A673 (cell line): ENCODE data around the gene PPTC7. TPM values are rescaled to one million over a fixed set of nuclear protein-coding genes. Genes with fewer than 3 reads are reported as not detected.

Experiments used
- BruUV-seq: library from RNA; stranded (reverse); fragments of 400-500 nt; replicated peaks from 2 replicates; lab custom pipeline; 2021; lab: Mats Ljungman, UMichigan
- CTCF ChIA-PET: fragments of 300-600 bp; sonication (Branson Sonifier 250); formaldehyde crosslinking; loops from one replicate; lab custom pipeline; 2022; ENCODE audit warnings: antibody characterized with exemption; lab: Charles Lee
- POLR2A ChIA-PET: fragments of 300-600 bp; sonication (Branson Sonifier 250); formaldehyde crosslinking; loops from one replicate; lab custom pipeline; 2022; ENCODE audit warnings: antibody characterized with exemption; ENCODE audit not compliant: low non-redundant PET; lab: Charles Lee
- DNase-seq: peaks from one replicate; pipeline ENCODE4 v3.0.0-alpha.2; 2015; ENCODE audit warnings: low spot score
- H3K27ac ChIP-seq: fragments of 200-600 bp; sonication (generic); 2 replicates; pipeline ENCODE4 v1.5.1; 2016; ENCODE audit warnings: mixed run types, low read depth, mild to moderate bottlenecking, mixed read lengths, antibody characterized with exemption, low read length; ENCODE audit not compliant: poor library complexity, severe bottlenecking
- H3K27me3 ChIP-seq: fragments of 200-600 bp; sonication (generic); replicated peaks from 2 replicates; pipeline ENCODE4 v1.6.1; 2017; ENCODE audit warnings: mixed run types, low read depth, mild to moderate bottlenecking, mixed read lengths, antibody characterized with exemption, low read length; ENCODE audit not compliant: insufficient read depth, poor library complexity
- H3K36me3 ChIP-seq: fragments of 200-600 bp; sonication (generic); 2 replicates; pipeline ENCODE4 v1.6.1; 2016; ENCODE audit warnings: mixed run types, mild to moderate bottlenecking, mixed read lengths, antibody characterized with exemption, low read length; ENCODE audit not compliant: insufficient read depth, poor library complexity, severe bottlenecking
- H3K4me1 ChIP-seq: fragments of 200-600 bp; sonication (generic); 2 replicates; pipeline ENCODE4 v1.6.1; 2017; ENCODE audit warnings: mixed run types, mild to moderate bottlenecking, mixed read lengths, antibody characterized with exemption, low read length; ENCODE audit not compliant: insufficient read depth, poor library complexity, severe bottlenecking
- H3K4me3 ChIP-seq: fragments of 200-600 bp; sonication (generic); 2 replicates; pipeline ENCODE4 v1.5.1; 2016; ENCODE audit warnings: low read depth, mixed run types, mild to moderate bottlenecking, mixed read lengths, low read length; ENCODE audit not compliant: poor library complexity, severe bottlenecking
- H3K9me3 ChIP-seq: fragments of 200-600 bp; sonication (generic); 2 replicates; pipeline ENCODE4 v1.6.1; 2016; ENCODE audit warnings: mixed run types, low read depth, mild to moderate bottlenecking, mixed read lengths, antibody characterized with exemption, low read length; ENCODE audit not compliant: poor library complexity, severe bottlenecking
- EZH2 ChIP-seq: fragments of 200-600 bp; sonication (generic); IDR thresholded peaks from 2 replicates; pipeline ENCODE4 v1.6.1; 2017; ENCODE audit warnings: borderline replicate concordance, low read depth, mild to moderate bottlenecking, mixed read lengths, antibody characterized with exemption, low read length; ENCODE audit not compliant: poor library complexity, severe bottlenecking
- intact Hi-C: fragments of 100-400 bp; cut with micrococcal nuclease; formaldehyde crosslinking; loops from one replicate; pipeline ENCODE4 v1.10.0; 2022; ENCODE audit not compliant: unreplicated experiment
- total RNA-seq: library from RNA; stranded (reverse); gene quantifications from 2 replicates; pipeline ENCODE4 v1.2.3, GENCODE V29; 2021
- TF ChIP-seq, protein P1 (sequence below): fragments of 300-800, 200-600 bp; sonication (generic); conservative IDR thresholded peaks from 2 replicates; pipeline ENCODE4 v1.5.1; 2017; ENCODE audit warnings: low read depth, mild to moderate bottlenecking, antibody characterized with exemption, low read length, moderate library complexity, mixed read lengths

PPTC7 gene
- total RNA-seq, 1 experiment from 2014 or later: 30.9 TPM

DNA sequence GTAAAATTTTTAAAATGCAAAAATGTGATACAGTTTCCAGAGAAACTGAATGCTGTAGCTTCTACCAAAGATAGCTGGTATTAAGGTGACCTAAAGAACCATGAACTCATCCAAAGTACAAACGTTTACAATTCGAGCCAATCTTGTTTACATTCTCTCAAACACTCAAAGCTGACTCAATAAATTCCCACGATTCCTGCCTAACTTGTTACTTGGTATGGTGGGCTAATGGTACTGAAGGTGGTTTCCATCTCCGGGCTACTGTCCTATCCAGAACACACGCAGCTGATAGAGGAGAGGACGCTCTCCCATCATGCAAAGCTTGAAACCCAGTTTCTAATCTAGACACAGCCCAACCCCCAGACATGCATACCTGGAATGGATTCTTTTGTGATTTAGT is 49.5 kb downstream of the PPTC7 start:
- H3K4me1 ChIP-seq: peaks cover 12% of the 10 kb centered on the region
- H3K4me3 ChIP-seq: no peak overlapping the region
- TF ChIP-seq, protein P1, sequence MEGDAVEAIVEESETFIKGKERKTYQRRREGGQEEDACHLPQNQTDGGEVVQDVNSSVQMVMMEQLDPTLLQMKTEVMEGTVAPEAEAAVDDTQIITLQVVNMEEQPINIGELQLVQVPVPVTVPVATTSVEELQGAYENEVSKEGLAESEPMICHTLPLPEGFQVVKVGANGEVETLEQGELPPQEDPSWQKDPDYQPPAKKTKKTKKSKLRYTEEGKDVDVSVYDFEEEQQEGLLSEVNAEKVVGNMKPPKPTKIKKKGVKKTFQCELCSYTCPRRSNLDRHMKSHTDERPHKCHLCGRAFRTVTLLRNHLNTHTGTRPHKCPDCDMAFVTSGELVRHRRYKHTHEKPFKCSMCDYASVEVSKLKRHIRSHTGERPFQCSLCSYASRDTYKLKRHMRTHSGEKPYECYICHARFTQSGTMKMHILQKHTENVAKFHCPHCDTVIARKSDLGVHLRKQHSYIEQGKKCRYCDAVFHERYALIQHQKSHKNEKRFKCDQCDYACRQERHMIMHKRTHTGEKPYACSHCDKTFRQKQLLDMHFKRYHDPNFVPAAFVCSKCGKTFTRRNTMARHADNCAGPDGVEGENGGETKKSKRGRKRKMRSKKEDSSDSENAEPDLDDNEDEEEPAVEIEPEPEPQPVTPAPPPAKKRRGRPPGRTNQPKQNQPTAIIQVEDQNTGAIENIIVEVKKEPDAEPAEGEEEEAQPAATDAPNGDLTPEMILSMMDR: no peak
- TF ChIP-seq EZH2: no peak
- no TSS peak for BruUV-seq
- no peaks in the 10 kb centered on the region for H3K9me3 ChIP-seq
- ChIA-PET POLR2A (no interaction called here), CTCF (no interaction called here)
- H3K36me3 ChIP-seq: peaks cover 40% of the 10 kb centered on the region
- no peak overlapping the region for H3K27ac ChIP-seq
- no peaks in the 10 kb centered on the region for H3K27me3 ChIP-seq
- intact Hi-C loops: no loop called here
- DNase-seq: no peak

DNA sequence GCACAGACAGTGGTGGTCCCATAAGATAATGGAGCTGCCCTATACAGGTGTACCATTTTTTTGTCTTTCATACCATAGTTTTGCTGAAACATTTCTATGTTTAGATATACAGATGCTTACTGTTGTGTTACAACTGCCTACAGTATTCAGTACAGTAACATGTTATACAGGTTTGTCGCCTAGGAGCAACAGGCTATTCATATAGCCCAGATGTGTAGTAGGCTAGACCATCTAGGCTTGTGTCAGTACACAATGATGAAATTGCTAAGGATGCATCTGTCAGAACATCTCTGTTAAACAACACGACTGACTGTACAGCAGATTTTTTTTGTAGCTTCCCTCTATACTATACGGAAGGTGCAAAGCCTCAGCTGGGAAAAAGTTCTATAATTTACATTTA is 50.5 kb downstream of the PPTC7 start:
- DNase-seq: no peak
- ChIA-PET CTCF (no interaction called here), POLR2A (no interaction called here)
- no TSS peak for BruUV-seq
- no peak overlapping the region for H3K4me3 ChIP-seq
- intact Hi-C loops: no loop called here
- H3K4me1 ChIP-seq: peaks cover 12% of the 10 kb centered on the region
- TF ChIP-seq, protein P1: no peak
- no peak for TF ChIP-seq EZH2
- H3K27me3 ChIP-seq: no peaks in the 10 kb centered on the region
- H3K27ac ChIP-seq: no peak overlapping the region
- H3K36me3 ChIP-seq: peaks cover 30% of the 10 kb centered on the region
- H3K9me3 ChIP-seq: no peaks in the 10 kb centered on the region

DNA sequence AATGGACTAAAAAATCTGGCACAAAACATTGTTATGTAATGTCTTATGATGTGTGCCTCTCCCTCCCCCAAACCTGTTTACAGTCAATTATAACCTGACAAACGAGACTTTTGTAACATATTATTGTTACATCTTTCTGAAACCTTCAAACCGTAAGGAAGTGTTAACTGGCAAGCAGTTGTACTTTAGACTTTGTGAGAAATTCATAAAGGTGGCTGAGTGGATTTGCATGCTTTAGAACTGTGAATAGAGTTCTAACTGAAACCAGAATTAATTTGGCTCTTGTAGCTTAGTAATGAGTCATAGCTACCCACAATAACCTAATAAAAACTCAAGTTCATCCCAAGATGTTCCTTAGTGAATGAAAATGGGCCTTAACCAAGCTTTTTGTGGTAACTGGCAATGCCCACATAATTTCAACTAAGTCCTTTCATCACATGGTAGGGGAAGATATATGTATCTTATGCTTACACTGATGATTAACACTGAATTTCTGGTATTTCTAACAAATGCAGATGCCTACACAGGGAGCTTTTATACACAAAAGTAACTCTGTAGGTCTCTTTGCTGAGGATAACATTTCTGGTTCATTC is 51.3 kb downstream of the PPTC7 start:
- CTCF ChIA-PET: interaction anchor here (0.6 to 0.9 kb wide), 2 partner anchors 19 to 287 kb away, joined by 3 to 7 read pairs; no protein-coding TSS in a partner anchor

More for the DNA sequence above, 51.3 kb downstream of the PPTC7 start:
- no peak for TF ChIP-seq EZH2
- TF ChIP-seq, protein P1: no peak
- Histone ChIP-seq H3K27ac (no peak overlapping the region), H3K36me3 (peaks cover 23% of the 10 kb centered on the region), H3K27me3 (no peaks in the 10 kb centered on the region), H3K9me3 (no peaks in the 10 kb centered on the region), H3K4me3 (no peak overlapping the region), H3K4me1 (peaks cover 12% of the 10 kb centered on the region)
- POLR2A ChIA-PET: no interaction called here
- peak; percentile 55 for DNase-seq
- no TSS peak for BruUV-seq
- intact Hi-C loops: no loop called here
